ENCODE measurements around the gene FRMD8. TPM values are rescaled to one million over a fixed set of nuclear protein-coding genes. Genes with fewer than 3 reads are reported as not detected.

The FRMD8 gene
- total RNA-seq, 5 donors from 2014 or later (not counting 1 experiment from before 2014, with no cell fraction given), result 35.6 to 79.1 (median 77.8) TPM

DNA sequence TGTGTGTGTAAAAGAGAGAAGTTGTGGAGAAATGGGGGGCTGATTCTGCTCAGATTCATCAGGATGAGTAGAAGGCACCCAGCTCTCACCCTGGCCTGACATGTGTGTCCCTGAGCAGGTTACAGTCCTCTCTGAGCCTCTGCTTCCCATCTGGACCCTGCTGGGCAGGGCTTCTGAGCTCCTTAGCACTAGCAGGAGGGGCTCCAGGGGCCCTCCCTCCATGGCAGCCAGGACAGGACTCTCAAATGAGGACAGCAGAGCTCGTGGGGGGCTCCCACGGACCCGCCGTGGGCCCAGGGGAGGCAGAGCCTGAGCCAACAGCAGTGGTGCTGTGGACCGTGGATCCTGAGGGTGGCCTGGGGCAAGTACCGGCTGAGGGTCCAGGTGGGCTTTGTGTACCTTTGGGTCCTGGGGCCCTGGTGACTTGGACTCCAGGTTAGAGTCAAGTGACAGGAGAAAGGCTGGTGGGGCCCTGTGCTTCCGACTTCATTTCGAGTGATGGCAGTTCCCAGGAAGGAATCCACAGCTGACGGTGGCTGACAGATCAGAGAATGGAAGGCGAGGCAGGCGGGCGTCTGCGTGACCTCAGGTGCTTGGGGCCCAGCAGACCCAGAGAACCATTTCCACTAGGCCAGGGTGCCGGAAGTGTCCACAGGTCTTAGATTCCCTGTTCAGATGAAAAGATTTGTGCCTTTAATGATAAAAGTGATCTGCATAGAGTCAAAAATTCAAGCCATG is 58.0 kb downstream of the FRMD8 start:
- Histone ChIP-seq H3K9me3 (no peaks in the 10 kb centered on the region), H3K27ac (ENCODE audit: low read length) (no peak overlapping the region), H3K36me3 (ENCODE audit: control insufficient read depth in 2 of 2, extremely low read depth in 1 of 2, insufficient read depth in 1 of 2, low read length in 1 of 2) (peaks cover 0 to 29% of the 10 kb centered on the region in 2 donors), H3K27me3 (replicated peaks in 1 of 2; ENCODE audit: control insufficient read depth in 2 of 2, extremely low read depth in 1 of 2, insufficient read depth in 2 of 2, low read length in 1 of 2) (no peaks in the 10 kb centered on the region), H3K4me1 (ENCODE audit: control insufficient read depth in 1 of 2, extremely low read depth in 1 of 2, insufficient read depth in 2 of 2, low read length in 2 of 2) (peaks cover 0 to 37% of the 10 kb centered on the region in 2 experiments), H3K4me3 (ENCODE audit: control insufficient read depth in 1 of 2, extremely low read depth in 1 of 2, low read length in 1 of 2) (no peak overlapping the region)
- Mint-ChIP-seq H3K27ac (peak overlapping the region; percentile 66 to 81), H3K9me3 (peaks cover 0 to 3% (median 0%) of the 10 kb centered on the region in 3 donors), H3K4me1 (peaks cover 38 to 53% (median 39%) of the 10 kb centered on the region in 3 donors), H3K27me3 (no peaks in the 10 kb centered on the region), H3K36me3 (peaks cover 22% of the 10 kb centered on the region), H3K4me3 (no peak overlapping the region)
- no peak for ATAC-seq (replicated peaks in 1 of 4)
- CTCF ChIA-PET, result no interaction called here
- POLR2A ChIA-PET, result no interaction called here
- WGBS (ENCODE audit: insufficient coverage), result 96% methylated on average over 9 of the region's 14 CpGs
- no peak for DNase-seq

GRCh38 chr11:65445101-65445603 is 58.7 kb downstream of the FRMD8 start:
- DNase-seq (no peak), ATAC-seq (replicated peaks in 1 of 4) (no peak)
- Histone ChIP-seq H3K36me3 (ENCODE audit: control insufficient read depth in 2 of 2, extremely low read depth in 1 of 2, insufficient read depth in 1 of 2, low read length in 1 of 2) (peaks cover 0 to 29% of the 10 kb centered on the region in 2 donors), H3K4me1 (ENCODE audit: control insufficient read depth in 1 of 2, extremely low read depth in 1 of 2, insufficient read depth in 2 of 2, low read length in 2 of 2) (peaks cover 0 to 33% of the 10 kb centered on the region in 2 experiments), H3K9me3 (no peaks in the 10 kb centered on the region), H3K27ac (ENCODE audit: low read length) (peak overlapping the region; percentile 4), H3K27me3 (replicated peaks in 1 of 2; ENCODE audit: control insufficient read depth in 2 of 2, extremely low read depth in 1 of 2, insufficient read depth in 2 of 2, low read length in 1 of 2) (no peaks in the 10 kb centered on the region), H3K4me3 (ENCODE audit: control insufficient read depth in 1 of 2, extremely low read depth in 1 of 2, low read length in 1 of 2) (no peak overlapping the region)
- H3K4me3 Mint-ChIP-seq, result no peak overlapping the region
- H3K27me3 Mint-ChIP-seq, result no peaks in the 10 kb centered on the region
- peaks cover 22% of the 10 kb centered on the region for H3K36me3 Mint-ChIP-seq
- H3K9me3 Mint-ChIP-seq, result peaks cover 0 to 3% (median 0%) of the 10 kb centered on the region in 3 donors
- POLR2A ChIA-PET, result interaction anchor here in 1 of 2 donors (0.6 kb wide), 1 partner anchor 10 kb away, joined by 3 read pairs; no protein-coding TSS in a partner anchor
- peaks cover 31 to 46% (median 33%) of the 10 kb centered on the region in 3 donors for H3K4me1 Mint-ChIP-seq
- H3K27ac Mint-ChIP-seq, result peak overlapping the region; percentile 66 to 81
- 93% methylated on average over 5 of the region's 15 CpGs for WGBS (ENCODE audit: insufficient coverage)
- CTCF ChIA-PET, result no interaction called here

GRCh38 chr11:65445604-65446445 is 59.4 kb downstream of the FRMD8 start:
- ChIA-PET POLR2A (interaction anchor here in 1 of 2 donors (0.6 kb wide), 1 partner anchor 10 kb away, joined by 3 read pairs; no protein-coding TSS in a partner anchor), CTCF (no interaction called here)
- Histone ChIP-seq H3K4me1 (ENCODE audit: control insufficient read depth in 1 of 2, extremely low read depth in 1 of 2, insufficient read depth in 2 of 2, low read length in 2 of 2) (peaks cover 0 to 26% of the 10 kb centered on the region in 2 experiments), H3K27me3 (replicated peaks in 1 of 2; ENCODE audit: control insufficient read depth in 2 of 2, extremely low read depth in 1 of 2, insufficient read depth in 2 of 2, low read length in 1 of 2) (no peaks in the 10 kb centered on the region), H3K9me3 (no peaks in the 10 kb centered on the region), H3K4me3 (ENCODE audit: control insufficient read depth in 1 of 2, extremely low read depth in 1 of 2, low read length in 1 of 2) (no peak overlapping the region), H3K36me3 (ENCODE audit: control insufficient read depth in 2 of 2, extremely low read depth in 1 of 2, insufficient read depth in 1 of 2, low read length in 1 of 2) (peaks cover 0 to 29% of the 10 kb centered on the region in 2 donors), H3K27ac (ENCODE audit: low read length) (no peak overlapping the region)
- H3K4me3 Mint-ChIP-seq, result no peak overlapping the region
- H3K9me3 Mint-ChIP-seq, result peaks cover 0 to 3% (median 0%) of the 10 kb centered on the region in 3 donors
- DNase-seq, result no peak
- WGBS (ENCODE audit: insufficient coverage), result 86% methylated on average over 6 of the region's 11 CpGs
- H3K27me3 Mint-ChIP-seq, result no peaks in the 10 kb centered on the region
- ATAC-seq (replicated peaks in 1 of 4), result peak in 2 of 4 experiments; percentile 7 to 8
- H3K27ac Mint-ChIP-seq, result peak overlapping the region; percentile 48 to 66
- H3K4me1 Mint-ChIP-seq, result peaks cover 25 to 40% (median 26%) of the 10 kb centered on the region in 3 donors
- peaks cover 21% of the 10 kb centered on the region for H3K36me3 Mint-ChIP-seq

DNA sequence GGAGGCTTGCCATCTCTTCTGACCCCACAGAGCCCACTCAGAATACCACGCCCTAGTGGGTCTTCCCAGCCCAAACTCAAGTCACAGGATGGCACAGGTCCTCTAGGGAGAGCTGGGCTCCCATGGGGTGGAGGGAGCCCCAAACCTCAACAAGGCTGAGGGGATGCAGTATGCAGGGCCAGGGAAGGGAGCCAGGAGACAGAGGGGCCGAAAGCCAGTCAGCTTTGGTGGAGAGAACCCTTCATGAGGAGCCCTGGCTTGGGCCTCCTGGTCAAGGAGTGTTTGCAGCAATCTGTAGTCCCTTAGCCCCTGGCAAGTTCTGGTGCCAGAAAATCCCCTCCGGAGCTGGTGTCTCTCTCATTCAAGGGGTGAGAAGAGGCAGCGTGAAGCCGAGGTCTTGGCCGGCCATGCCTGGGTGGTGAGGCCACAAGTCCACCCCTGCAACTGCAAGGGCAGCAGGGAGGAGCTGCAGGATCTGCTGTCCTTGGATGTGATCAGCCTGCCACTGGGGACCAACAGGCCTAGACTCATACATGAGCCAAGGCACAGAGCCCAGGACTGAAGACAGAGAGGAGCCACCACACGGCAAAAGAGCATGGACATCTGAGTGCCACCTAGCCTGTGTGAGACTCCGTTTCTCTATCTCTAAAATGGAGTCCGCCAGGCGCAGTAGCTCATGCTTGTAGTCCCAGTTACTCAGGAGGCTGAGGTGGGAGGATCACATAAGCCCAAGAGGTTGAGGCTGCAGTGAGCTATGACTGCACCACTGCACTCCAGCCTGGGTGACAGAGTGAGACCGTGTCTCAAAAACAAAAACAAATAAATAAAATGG is 60.2 kb downstream of the FRMD8 start:
- Histone ChIP-seq H3K4me1 (ENCODE audit: control insufficient read depth in 1 of 2, extremely low read depth in 1 of 2, insufficient read depth in 2 of 2, low read length in 2 of 2) (peaks cover 0 to 20% of the 10 kb centered on the region in 2 experiments), H3K27me3 (replicated peaks in 1 of 2; ENCODE audit: control insufficient read depth in 2 of 2, extremely low read depth in 1 of 2, insufficient read depth in 2 of 2, low read length in 1 of 2) (no peaks in the 10 kb centered on the region), H3K4me3 (ENCODE audit: control insufficient read depth in 1 of 2, extremely low read depth in 1 of 2, low read length in 1 of 2) (no peak overlapping the region), H3K9me3 (no peaks in the 10 kb centered on the region), H3K36me3 (ENCODE audit: control insufficient read depth in 2 of 2, extremely low read depth in 1 of 2, insufficient read depth in 1 of 2, low read length in 1 of 2) (peaks cover 0 to 29% of the 10 kb centered on the region in 2 donors), H3K27ac (ENCODE audit: low read length) (no peak overlapping the region)
- Mint-ChIP-seq H3K9me3 (peaks cover 0 to 3% (median 0%) of the 10 kb centered on the region in 3 donors), H3K27ac (peak overlapping the region; percentile 40 to 66), H3K36me3 (peaks cover 18% of the 10 kb centered on the region), H3K4me1 (peaks cover 20 to 32% (median 20%) of the 10 kb centered on the region in 3 donors), H3K4me3 (no peak overlapping the region), H3K27me3 (no peaks in the 10 kb centered on the region)
- no peak for DNase-seq
- ATAC-seq (replicated peaks in 1 of 4), result peak in 2 of 4 experiments; percentile 8 to 17
- ChIA-PET CTCF (interaction anchor here in 1 of 2 donors (1.3 kb wide), 1 partner anchor 10 kb away, joined by 3 read pairs; no protein-coding TSS in a partner anchor), POLR2A (no interaction called here)
- WGBS (ENCODE audit: insufficient coverage), result 96% methylated on average over 8 of the region's 11 CpGs

DNA sequence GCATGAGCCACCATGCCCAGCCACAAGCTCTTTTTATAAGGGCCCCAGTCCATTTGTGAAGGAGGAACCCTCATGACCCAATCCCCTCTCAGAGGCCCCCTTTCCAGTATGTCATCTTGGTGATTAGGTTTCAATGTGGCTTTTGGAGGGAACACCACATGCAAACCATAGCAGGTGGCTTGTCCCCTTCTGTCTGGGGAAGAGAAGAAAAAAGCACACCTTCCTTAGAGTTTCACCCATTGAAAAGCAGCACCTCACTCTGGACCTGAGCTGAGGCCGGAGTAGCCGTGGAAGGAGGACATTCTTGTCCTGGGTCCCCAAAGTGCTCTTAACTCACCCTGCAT is 61.6 kb downstream of the FRMD8 start:
- Mint-ChIP-seq H3K27ac (peak overlapping the region in 1 of 2 donors; percentile 52), H3K9me3 (peaks cover 0 to 3% (median 0%) of the 10 kb centered on the region in 3 donors), H3K27me3 (no peaks in the 10 kb centered on the region), H3K36me3 (peaks cover 13% of the 10 kb centered on the region), H3K4me3 (no peak overlapping the region), H3K4me1 (peaks cover 11 to 25% (median 14%) of the 10 kb centered on the region in 3 donors)
- ATAC-seq (replicated peaks in 1 of 4) (no peak), DNase-seq (no peak)
- Histone ChIP-seq H3K36me3 (ENCODE audit: control insufficient read depth in 2 of 2, extremely low read depth in 1 of 2, insufficient read depth in 1 of 2, low read length in 1 of 2) (peaks cover 0 to 24% of the 10 kb centered on the region in 2 donors), H3K4me3 (ENCODE audit: control insufficient read depth in 1 of 2, extremely low read depth in 1 of 2, low read length in 1 of 2) (no peak overlapping the region), H3K27ac (ENCODE audit: low read length) (no peak overlapping the region), H3K4me1 (ENCODE audit: control insufficient read depth in 1 of 2, extremely low read depth in 1 of 2, insufficient read depth in 2 of 2, low read length in 2 of 2) (peaks cover 0 to 10% of the 10 kb centered on the region in 2 experiments), H3K9me3 (no peaks in the 10 kb centered on the region), H3K27me3 (replicated peaks in 1 of 2; ENCODE audit: control insufficient read depth in 2 of 2, extremely low read depth in 1 of 2, insufficient read depth in 2 of 2, low read length in 1 of 2) (no peaks in the 10 kb centered on the region)
- ChIA-PET CTCF (interaction anchor here in 1 of 2 donors (1.3 kb wide), 1 partner anchor 11 kb away, joined by 3 read pairs; no protein-coding TSS in a partner anchor), POLR2A (no interaction called here)
- WGBS (ENCODE audit: insufficient coverage), result no CpG with 5 or more reads among the region's 2 CpGs

Measured in T-cell (primary cell).